C4-2B (cell line): ENCODE results near the gene SP2.
"Not testable (repeated sequence)": the region's sequence is repeated elsewhere in the genome, so short reads cannot be mapped to it uniquely, and the experiment has no call there.

Source experiments
- H3K27ac ChIP-seq: fragments of 450-650 bp; 2 replicates; pipeline ENCODE4 v1.5.1; 2017
- ZFX ChIP-seq: fragments of 450-650 bp; IDR thresholded peaks from 2 replicates; pipeline ENCODE4 v1.6.1; 2017
- TF ChIP-seq, protein P1 (sequence below): fragments of 450-650 bp; conservative IDR thresholded peaks from 2 replicates; pipeline ENCODE4 v1.5.1; 2017; ENCODE audit warnings: mild to moderate bottlenecking

The SP2 gene

DNA sequence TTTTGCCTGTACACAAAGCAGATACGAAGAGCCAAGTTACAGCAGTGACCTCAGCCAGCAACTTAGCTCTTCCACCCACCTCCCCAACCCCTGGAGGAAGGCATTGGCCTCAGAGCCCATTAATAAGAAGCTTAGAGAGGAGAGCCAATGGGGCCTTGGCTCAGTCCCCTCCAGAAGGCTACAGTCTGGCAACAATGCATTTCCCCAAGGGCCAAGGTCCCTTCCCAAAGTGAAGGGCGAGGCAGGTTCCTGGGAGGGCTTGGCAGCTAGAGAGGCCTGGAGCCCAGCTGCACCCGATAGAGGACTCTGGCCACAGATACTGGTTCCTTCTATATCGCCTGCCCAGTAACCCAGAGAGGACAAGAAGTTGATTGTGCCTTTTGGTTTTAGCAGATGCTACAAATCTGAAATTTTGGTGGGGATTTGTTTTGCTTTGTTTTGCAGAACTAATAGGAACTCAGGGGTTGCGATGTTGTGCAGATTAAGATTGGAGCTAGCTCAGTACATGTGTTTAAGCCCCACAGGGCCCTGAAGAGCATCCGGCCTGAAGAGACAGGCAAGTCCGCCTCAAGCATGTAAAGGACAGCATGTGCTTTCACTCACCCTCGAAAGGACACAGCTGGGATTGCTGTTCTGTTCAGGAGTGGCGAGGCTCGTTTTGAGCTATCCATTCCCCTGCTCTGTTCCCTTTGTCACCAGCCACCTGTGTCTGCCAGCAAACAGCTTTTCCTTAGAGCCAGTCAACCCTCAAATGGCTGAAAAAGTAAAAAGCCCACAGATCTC, 33.4 kb downstream of the SP2 start:
- no peak overlapping the region for H3K27ac ChIP-seq
- TF ChIP-seq ZFX: no peak
- TF ChIP-seq, protein P1, sequence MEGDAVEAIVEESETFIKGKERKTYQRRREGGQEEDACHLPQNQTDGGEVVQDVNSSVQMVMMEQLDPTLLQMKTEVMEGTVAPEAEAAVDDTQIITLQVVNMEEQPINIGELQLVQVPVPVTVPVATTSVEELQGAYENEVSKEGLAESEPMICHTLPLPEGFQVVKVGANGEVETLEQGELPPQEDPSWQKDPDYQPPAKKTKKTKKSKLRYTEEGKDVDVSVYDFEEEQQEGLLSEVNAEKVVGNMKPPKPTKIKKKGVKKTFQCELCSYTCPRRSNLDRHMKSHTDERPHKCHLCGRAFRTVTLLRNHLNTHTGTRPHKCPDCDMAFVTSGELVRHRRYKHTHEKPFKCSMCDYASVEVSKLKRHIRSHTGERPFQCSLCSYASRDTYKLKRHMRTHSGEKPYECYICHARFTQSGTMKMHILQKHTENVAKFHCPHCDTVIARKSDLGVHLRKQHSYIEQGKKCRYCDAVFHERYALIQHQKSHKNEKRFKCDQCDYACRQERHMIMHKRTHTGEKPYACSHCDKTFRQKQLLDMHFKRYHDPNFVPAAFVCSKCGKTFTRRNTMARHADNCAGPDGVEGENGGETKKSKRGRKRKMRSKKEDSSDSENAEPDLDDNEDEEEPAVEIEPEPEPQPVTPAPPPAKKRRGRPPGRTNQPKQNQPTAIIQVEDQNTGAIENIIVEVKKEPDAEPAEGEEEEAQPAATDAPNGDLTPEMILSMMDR: no peak

DNA sequence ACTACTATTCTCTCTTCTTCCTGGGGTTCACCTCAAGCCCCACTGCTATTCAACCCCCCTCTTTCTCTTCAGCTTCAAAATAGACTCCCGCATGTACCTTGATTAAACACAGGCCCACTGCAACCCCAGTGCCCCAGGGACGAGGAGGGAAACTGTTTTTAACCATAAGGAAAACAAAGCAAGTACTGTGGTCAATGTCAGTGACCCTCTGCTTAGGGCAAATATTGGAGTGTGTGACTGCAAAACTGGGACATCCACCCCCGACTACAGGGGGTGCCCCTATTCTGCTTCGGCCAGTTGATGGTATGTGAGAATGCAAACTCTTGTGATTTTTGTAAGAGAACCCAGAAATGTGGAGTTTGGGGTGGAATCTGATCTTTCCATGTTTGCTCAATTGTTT, 35.8 kb downstream of the SP2 start:
- H3K27ac ChIP-seq: no peak overlapping the region
- TF ChIP-seq, protein P1: no peak
- TF ChIP-seq ZFX: no peak

DNA sequence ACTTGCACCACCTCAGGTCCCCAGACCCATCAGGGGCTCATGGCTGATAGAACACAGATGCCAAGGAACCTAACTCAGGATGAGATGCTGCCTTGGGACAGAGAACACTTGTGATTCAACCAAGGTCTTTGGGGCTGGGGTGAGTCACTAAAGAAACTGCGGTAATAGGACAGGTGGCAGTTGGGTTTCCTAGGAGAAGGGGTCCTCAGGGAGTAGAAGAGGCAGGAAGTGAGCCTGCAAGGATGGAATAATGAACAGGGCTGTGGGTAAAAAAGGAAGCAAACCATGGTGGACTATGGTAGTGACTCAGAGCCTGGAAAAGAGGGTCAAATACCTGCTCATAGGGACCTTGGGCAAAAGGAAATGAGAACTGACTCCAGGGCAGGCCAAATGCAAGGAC, 38.8 kb downstream of the SP2 start:
- no peak overlapping the region for H3K27ac ChIP-seq
- TF ChIP-seq, protein P1: no peak
- TF ChIP-seq ZFX: no peak

DNA sequence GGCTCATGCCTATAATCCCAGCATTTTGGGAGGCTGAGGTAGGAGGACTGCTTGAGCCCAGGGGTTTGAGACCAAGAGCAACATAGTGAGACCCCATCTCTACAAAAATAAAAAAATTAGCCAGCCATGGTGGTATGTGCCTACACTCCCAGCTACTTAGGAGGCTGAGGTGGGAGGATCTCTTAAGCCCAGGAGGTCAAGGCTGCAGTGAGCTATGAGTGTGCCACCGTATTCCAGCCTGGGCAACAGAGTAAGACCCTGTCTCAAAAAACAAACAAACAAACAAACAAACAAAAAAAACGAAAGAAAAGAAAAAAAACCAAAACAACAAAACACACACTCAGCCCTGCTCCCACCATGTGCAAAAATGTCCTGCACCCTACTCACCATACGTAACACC, 39.4 kb downstream of the SP2 start:
- H3K27ac ChIP-seq: not testable (repeated sequence)

DNA sequence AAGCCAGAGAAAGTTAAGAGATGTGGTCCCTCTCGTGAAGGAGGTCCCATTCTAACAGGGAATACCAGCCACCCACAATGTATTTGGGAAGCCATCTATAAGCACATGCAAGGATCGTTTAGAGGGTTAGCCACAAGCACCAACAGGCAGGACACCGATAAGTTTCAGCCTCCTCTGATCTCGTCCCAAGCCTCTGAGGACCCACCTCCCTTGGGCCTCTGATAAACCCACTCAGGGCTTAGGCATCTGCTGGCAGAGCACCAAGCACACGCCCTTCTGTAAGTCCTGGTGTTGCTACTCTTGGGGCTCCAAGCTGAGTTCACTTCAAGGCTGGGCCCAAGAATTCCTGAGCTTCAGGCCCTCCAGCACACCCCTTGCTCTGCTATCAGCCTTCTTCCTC, 39.9 kb downstream of the SP2 start:
- H3K27ac ChIP-seq: no peak overlapping the region
- TF ChIP-seq, protein P1: no peak
- TF ChIP-seq ZFX: no peak

DNA sequence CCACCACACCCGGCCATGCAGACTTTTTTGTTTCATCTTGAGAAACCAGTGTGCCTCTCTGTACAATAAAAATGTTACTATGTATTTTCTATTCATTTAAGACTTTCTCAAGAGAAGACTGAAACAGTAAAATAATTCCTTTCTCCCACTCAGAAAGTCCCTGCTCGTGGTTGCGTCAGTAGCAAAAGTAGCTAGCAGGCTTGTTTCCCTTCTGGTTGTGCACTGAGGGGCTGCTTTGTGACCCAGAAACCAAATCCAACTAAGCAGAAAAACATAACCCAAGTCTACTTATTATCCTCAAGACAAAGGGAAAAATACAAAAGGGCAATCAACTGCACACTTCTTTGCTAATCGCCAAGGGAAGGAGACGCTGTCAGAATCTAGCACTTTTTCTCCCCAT, 41.9 kb downstream of the SP2 start:
- no peak overlapping the region for H3K27ac ChIP-seq
- TF ChIP-seq, protein P1: no peak
- no peak for TF ChIP-seq ZFX

DNA sequence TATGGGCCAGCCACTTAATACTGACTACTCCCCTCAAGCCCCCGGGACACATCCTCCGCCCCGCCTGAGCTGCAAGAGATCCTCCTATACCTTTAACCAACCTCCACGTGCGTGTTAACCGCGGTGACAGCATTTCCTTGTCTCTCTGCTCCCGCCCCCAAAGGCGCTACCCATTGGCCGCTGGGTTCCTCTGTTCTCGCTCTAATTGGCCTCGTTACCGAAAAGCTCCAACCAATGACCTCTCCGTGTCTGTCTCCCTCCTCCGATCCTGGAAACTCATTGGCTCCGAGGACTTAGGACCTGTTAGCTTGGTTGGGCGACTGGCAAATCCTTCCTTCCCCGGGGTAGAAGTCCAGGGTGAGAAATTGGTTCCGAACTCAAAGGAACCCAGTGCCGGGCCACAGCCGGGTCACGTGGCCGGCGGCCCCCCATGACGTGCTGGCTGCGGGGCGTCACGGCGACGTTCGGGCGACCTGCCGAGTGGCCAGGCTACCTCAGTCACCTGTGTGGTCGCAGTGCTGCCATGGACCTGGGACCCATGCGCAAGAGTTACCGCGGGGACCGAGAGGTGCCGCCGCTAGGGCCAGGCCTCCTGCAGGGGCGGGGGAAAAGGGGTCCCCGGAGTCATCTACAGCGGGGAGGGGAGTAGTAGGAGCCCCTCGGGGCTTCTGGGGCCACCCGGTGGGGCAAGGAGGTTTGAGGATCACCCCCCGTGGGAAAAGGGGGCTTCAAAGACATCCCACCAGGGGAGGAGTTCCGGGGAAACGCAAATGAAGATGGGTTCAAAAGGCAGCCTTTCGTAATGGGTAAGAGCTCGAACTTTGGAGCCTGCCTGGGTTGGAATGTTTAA, 45.4 kb downstream of the SP2 start, which contains the start of gene PNPO:
Gene PNPO, plus strand, starts transcription at position 326 of the 850 bp plus-strand sequence. Its CDS starts 105 bp downstream, at position 431.
- TF ChIP-seq ZFX: peak; percentile 55; the same call in 1 of the 2 replicates
- TF ChIP-seq, protein P1: no peak

More for the DNA sequence above, 45.4 kb downstream of the SP2 start, which contains the start of gene PNPO:
- H3K27ac ChIP-seq: peak within 1 kb of the TSS; percentile 88
